ENCODE data around the gene LHFPL5.

DNA sequence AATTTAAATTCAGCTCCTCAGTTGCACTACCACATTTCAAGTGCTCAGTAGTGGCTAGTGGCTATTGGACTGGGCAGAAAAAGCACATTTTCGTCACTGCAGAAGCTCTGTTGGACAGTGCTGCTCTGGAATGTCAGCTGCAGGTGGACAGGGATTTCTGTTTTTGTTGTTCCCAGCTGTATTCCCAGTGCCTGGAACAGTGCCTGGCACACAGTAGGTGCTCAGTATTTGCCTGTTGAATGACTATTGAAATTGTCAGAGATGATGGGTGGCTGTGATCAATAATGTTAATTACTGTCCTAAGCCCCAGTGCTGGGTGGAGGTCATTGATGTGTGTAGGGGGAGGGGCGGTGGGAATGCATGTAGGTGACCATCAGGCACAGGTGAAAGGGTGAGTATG is 18.9 kb upstream of the LHFPL5 start:
- TF ChIP-seq, protein P1, sequence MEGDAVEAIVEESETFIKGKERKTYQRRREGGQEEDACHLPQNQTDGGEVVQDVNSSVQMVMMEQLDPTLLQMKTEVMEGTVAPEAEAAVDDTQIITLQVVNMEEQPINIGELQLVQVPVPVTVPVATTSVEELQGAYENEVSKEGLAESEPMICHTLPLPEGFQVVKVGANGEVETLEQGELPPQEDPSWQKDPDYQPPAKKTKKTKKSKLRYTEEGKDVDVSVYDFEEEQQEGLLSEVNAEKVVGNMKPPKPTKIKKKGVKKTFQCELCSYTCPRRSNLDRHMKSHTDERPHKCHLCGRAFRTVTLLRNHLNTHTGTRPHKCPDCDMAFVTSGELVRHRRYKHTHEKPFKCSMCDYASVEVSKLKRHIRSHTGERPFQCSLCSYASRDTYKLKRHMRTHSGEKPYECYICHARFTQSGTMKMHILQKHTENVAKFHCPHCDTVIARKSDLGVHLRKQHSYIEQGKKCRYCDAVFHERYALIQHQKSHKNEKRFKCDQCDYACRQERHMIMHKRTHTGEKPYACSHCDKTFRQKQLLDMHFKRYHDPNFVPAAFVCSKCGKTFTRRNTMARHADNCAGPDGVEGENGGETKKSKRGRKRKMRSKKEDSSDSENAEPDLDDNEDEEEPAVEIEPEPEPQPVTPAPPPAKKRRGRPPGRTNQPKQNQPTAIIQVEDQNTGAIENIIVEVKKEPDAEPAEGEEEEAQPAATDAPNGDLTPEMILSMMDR (conservative IDR thresholded peaks at IDR 0.05; ENCODE audit: low read depth in 2 of 2), result no peak
- no peak for TF ChIP-seq CREB1 (CRISPR knock-in tag; IDR thresholded peaks at IDR 0.05; ENCODE audit: low read depth)
- no peak for TF ChIP-seq EZH2 (IDR thresholded peaks at IDR 0.05; ENCODE audit: low read depth, unreplicated experiment)
- no peak for TF ChIP-seq POLR2AphosphoS5 (IDR thresholded peaks at IDR 0.05; ENCODE audit: low read depth)
- TF ChIP-seq EZH2phosphoT487 (IDR thresholded peaks at IDR 0.05; ENCODE audit: unreplicated experiment), result no peak
- TF ChIP-seq, protein P2, sequence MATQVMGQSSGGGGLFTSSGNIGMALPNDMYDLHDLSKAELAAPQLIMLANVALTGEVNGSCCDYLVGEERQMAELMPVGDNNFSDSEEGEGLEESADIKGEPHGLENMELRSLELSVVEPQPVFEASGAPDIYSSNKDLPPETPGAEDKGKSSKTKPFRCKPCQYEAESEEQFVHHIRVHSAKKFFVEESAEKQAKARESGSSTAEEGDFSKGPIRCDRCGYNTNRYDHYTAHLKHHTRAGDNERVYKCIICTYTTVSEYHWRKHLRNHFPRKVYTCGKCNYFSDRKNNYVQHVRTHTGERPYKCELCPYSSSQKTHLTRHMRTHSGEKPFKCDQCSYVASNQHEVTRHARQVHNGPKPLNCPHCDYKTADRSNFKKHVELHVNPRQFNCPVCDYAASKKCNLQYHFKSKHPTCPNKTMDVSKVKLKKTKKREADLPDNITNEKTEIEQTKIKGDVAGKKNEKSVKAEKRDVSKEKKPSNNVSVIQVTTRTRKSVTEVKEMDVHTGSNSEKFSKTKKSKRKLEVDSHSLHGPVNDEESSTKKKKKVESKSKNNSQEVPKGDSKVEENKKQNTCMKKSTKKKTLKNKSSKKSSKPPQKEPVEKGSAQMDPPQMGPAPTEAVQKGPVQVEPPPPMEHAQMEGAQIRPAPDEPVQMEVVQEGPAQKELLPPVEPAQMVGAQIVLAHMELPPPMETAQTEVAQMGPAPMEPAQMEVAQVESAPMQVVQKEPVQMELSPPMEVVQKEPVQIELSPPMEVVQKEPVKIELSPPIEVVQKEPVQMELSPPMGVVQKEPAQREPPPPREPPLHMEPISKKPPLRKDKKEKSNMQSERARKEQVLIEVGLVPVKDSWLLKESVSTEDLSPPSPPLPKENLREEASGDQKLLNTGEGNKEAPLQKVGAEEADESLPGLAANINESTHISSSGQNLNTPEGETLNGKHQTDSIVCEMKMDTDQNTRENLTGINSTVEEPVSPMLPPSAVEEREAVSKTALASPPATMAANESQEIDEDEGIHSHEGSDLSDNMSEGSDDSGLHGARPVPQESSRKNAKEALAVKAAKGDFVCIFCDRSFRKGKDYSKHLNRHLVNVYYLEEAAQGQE (IDR thresholded peaks at IDR 0.05; ENCODE audit: unreplicated experiment), result no peak
- no peak for TF ChIP-seq ZNF331 (CRISPR knock-in tag; IDR thresholded peaks at IDR 0.05; ENCODE audit: low read depth)
- TF ChIP-seq, protein P3, sequence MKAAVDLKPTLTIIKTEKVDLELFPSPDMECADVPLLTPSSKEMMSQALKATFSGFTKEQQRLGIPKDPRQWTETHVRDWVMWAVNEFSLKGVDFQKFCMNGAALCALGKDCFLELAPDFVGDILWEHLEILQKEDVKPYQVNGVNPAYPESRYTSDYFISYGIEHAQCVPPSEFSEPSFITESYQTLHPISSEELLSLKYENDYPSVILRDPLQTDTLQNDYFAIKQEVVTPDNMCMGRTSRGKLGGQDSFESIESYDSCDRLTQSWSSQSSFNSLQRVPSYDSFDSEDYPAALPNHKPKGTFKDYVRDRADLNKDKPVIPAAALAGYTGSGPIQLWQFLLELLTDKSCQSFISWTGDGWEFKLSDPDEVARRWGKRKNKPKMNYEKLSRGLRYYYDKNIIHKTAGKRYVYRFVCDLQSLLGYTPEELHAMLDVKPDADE (IDR thresholded peaks at IDR 0.05), result no peak
